GM13977 (cell line): Measurements from ENCODE around the gene MYO7B.
A peak's percentile ranks its signal among the peaks of the same experiment; 100 is the strongest.

ENCODE experiments used
- DNase-seq: peaks from one replicate; pipeline ENCODE4 v3.0.0; 2012; ENCODE audit warnings: low spot score
- in situ Hi-C: fragments of 300-500 bp; cut with MboI; formaldehyde crosslinking; loops from one replicate; pipeline ENCODE4 v1.12.0; 2022; ENCODE audit warnings: low sequenced_read_pairs, low pct_unique_long_range_greater_than_20kb, mixed read lengths, inconsistent platforms; ENCODE audit not compliant: unreplicated experiment
- TF ChIP-seq, protein P1 (sequence below): IDR thresholded peaks from 2 replicates; pipeline ENCODE4 v1.5.1; 2012; ENCODE audit warnings: mild to moderate bottlenecking, control low read depth; ENCODE audit not compliant: insufficient read depth; ENCODE audit errors: extremely low read depth, missing control alignments

Gene MYO7B

GRCh38 chr2:127647242-127648190 lies 112.0 kb downstream of the MYO7B start:
- DNase-seq: no peak
- TF ChIP-seq, protein P1, sequence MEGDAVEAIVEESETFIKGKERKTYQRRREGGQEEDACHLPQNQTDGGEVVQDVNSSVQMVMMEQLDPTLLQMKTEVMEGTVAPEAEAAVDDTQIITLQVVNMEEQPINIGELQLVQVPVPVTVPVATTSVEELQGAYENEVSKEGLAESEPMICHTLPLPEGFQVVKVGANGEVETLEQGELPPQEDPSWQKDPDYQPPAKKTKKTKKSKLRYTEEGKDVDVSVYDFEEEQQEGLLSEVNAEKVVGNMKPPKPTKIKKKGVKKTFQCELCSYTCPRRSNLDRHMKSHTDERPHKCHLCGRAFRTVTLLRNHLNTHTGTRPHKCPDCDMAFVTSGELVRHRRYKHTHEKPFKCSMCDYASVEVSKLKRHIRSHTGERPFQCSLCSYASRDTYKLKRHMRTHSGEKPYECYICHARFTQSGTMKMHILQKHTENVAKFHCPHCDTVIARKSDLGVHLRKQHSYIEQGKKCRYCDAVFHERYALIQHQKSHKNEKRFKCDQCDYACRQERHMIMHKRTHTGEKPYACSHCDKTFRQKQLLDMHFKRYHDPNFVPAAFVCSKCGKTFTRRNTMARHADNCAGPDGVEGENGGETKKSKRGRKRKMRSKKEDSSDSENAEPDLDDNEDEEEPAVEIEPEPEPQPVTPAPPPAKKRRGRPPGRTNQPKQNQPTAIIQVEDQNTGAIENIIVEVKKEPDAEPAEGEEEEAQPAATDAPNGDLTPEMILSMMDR: no peak
- in situ Hi-C loops: no loop called here

- TF ChIP-seq, protein P1: no peak
- no peak for DNase-seq
- in situ Hi-C loops: no loop called here
Measured at GRCh38 chr2:127648321-127648720, 112.8 kb downstream of the MYO7B start.

DNA sequence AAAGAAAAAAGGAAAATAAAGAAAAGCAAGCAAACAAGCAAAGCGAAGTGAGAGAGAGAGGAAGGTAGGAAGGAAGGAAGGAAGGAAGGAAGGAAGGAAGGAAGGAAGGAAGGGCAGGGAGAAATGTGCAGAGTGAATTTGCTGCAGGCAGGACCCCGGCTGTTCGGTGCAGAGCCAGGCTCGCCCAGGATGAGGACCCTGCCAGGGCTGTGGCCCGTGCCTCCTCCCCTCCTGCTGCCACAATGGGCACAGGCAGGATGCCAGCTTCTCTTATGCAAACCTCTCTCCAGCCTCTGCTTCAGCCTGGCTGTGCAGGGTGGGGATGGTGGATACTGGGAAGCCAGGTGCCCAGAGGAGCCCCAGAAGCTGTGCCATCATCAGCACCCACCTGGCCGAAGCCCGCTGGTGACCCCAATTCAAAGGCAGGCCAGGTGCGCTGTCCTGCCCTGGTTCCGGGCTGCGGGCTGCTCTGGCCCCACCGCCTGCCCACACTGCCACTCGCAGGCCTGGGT lies 113.7 kb downstream of the MYO7B start:
- TF ChIP-seq, protein P1: no peak
- in situ Hi-C loops: no loop called here
- no peak for DNase-seq

DNA sequence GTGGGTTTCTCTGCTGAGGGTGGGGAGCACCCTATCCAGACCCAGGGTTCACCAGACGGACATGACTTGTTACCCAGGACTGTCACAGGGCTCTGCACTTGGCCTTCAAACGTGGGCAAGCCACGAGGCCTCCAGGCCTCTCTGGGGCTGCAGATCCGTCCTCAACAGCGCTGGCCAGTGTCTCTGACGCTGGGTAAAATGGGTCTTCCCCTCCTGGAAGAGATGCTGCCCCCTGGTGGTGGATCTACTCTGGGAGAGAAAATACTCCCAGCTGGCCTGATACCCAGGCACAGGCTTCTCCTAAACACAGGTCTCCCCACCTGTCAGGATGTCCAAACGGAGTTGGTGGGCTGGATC lies 114.2 kb downstream of the MYO7B start:
- peak; percentile 89 for DNase-seq
- TF ChIP-seq, protein P1: peak; percentile 82
- in situ Hi-C loops: no loop called here

DNA sequence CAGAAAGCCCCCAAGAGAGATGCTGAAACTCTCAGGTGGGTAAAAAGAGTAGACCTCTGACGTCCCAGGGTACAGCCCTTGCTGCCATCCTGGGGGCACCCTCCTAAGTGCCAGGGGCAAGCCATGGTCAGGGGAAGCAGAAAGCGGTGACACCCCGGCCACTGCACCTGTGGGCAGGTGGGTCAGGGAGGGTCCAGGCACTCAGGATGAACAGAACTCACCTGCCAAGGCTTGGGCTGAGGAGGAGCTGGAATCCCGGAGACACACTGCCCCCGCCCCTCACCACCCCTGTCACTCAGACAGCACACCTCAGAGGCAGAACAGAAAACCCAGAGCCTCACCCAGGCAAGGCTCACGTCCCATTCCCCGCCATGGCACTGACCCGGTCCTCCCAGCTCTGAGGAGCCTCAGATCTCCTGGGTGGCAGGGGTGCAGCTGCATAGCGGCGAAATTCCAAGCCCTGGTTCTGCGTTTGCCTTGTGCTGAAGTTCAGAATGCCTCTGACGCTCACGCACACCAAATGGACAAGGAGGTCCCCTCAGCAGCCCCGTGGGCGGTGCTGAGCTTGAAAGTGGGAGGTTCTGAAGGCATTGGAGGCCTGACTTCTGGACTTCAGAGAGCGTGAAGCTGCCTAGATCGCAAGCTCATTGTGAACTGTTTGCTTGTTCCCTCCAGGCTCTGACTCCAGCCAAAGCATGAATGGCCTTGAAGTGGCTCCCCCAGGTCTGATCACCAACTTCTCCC lies 114.7 kb downstream of the MYO7B start:
- no peak for DNase-seq
- TF ChIP-seq, protein P1: peak; percentile 16
- in situ Hi-C loops: no loop called here

GRCh38 chr2:127650785-127651380 lies 115.4 kb downstream of the MYO7B start:
- TF ChIP-seq, protein P1: no peak
- in situ Hi-C loops: no loop called here
- no peak for DNase-seq
